HL-60/S4 treated with retinoic acid at 250 ng/mL for 4 days and 3 days (cell line): ENCODE measurements around the gene TUT7.
"Not testable (repeated sequence)": the region's sequence is repeated elsewhere in the genome, so short reads cannot be mapped to it uniquely, and the experiment has no call there.

Experiments used
- in situ Hi-C: fragments of 300-500 bp; cut with MboI; formaldehyde crosslinking; loops from 2 replicates; pipeline ENCODE4 v1.7.0; 2022; ENCODE audit warnings: low sequenced_read_pairs

The TUT7 gene

GRCh38 chr9:86350006-86350760, 4.0 kb downstream of the TUT7 start:
- in situ Hi-C loops, result no loop called here

- in situ Hi-C loops, result no loop called here
Observed at GRCh38 chr9:86349271-86349670, 4.9 kb downstream of the TUT7 start.

GRCh38 chr9:86347991-86348390, 6.2 kb downstream of the TUT7 start:
- in situ Hi-C loops, result no loop called here

GRCh38 chr9:86344818-86345217, 9.4 kb downstream of the TUT7 start:
- in situ Hi-C loops, result no loop called here

GRCh38 chr9:86342269-86342668, 11.9 kb downstream of the TUT7 start:
- in situ Hi-C loops, result no loop called here

GRCh38 chr9:86341007-86341491, 13.2 kb downstream of the TUT7 start:
- in situ Hi-C loops, result no loop called here

- in situ Hi-C loops, result no loop called here
Observed at GRCh38 chr9:86340356-86341006, 13.7 kb downstream of the TUT7 start.

- in situ Hi-C loops, result no loop called here
Observed at GRCh38 chr9:86337469-86338108, 16.6 kb downstream of the TUT7 start.

GRCh38 chr9:86336058-86336457, 18.2 kb downstream of the TUT7 start:
- in situ Hi-C loops, result no loop called here

- in situ Hi-C loops, result no loop called here
Observed at GRCh38 chr9:86333651-86334050, 20.6 kb downstream of the TUT7 start.

- in situ Hi-C loops, result no loop called here
Observed at GRCh38 chr9:86330186-86330585, 24.0 kb downstream of the TUT7 start.

- in situ Hi-C loops, result no loop called here
Observed at GRCh38 chr9:86329649-86330048, 24.6 kb downstream of the TUT7 start.

GRCh38 chr9:86328156-86328555, 26.1 kb downstream of the TUT7 start:
- in situ Hi-C loops, result no loop called here

GRCh38 chr9:86326536-86326935, 27.7 kb downstream of the TUT7 start:
- in situ Hi-C loops, result no loop called here

GRCh38 chr9:86324901-86325300, 29.3 kb downstream of the TUT7 start:
- in situ Hi-C loops, result no loop called here

GRCh38 chr9:86324308-86324707, 29.9 kb downstream of the TUT7 start:
- in situ Hi-C loops, result no loop called here

- in situ Hi-C loops, result no loop called here
Observed at GRCh38 chr9:86322973-86323644, 31.1 kb downstream of the TUT7 start.

GRCh38 chr9:86321373-86321772, 32.8 kb downstream of the TUT7 start:
- in situ Hi-C loops, result no loop called here

GRCh38 chr9:86318187-86318586, 36.0 kb downstream of the TUT7 start:
- in situ Hi-C loops, result no loop called here

- in situ Hi-C loops, result no loop called here
Observed at GRCh38 chr9:86315078-86315477, 39.1 kb downstream of the TUT7 start.

- in situ Hi-C loops, result not testable (repeated sequence)
Observed at GRCh38 chr9:86312959-86313358, 41.3 kb downstream of the TUT7 start.
